ENCODE measurements around the gene STAP2. TPM values are rescaled to one million over a fixed set of nuclear protein-coding genes. Genes with fewer than 3 reads are reported as not detected.

STAP2 gene
- total and polyA plus RNA-seq, 9 of the 15 experiments (the other 6 are each of a cell fraction or from before 2014, with no cell fraction given) = 1.2 to 9.8 (median 4.5) TPM

DNA sequence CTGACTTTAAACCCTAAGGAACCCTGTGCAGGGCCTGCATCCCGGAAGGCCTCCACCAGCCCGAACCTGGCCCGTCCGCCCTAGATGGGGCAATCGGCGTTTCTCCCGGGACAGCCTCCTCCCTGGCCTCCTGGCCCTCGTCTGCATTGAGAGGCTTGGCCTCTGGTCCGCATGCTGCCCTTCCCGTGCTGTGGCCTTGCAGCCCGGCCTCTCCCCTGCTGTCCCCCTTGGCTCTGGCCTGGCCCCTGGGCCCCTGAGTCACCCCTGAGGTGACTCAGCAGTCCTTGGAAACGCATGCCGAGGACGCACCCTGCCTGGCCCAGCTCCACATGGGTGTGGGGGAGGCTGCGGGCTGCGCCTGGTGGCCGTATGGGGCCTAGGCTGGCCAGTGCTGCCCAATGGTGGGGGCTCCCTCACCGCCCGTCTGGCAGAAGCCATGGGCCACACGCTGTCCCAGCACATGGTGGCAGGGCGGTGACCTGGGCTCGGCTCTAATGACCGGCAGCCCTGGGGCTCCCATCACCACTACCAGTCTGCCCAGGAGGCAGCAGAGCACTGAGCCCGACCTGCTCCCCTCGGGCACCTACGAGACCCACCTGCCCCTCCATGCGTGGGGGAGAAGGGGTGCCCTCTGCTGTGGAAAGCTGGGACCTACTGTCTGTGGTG, 36.0 kb upstream of the STAP2 start (continued):
- TF ChIP-seq, protein P1, sequence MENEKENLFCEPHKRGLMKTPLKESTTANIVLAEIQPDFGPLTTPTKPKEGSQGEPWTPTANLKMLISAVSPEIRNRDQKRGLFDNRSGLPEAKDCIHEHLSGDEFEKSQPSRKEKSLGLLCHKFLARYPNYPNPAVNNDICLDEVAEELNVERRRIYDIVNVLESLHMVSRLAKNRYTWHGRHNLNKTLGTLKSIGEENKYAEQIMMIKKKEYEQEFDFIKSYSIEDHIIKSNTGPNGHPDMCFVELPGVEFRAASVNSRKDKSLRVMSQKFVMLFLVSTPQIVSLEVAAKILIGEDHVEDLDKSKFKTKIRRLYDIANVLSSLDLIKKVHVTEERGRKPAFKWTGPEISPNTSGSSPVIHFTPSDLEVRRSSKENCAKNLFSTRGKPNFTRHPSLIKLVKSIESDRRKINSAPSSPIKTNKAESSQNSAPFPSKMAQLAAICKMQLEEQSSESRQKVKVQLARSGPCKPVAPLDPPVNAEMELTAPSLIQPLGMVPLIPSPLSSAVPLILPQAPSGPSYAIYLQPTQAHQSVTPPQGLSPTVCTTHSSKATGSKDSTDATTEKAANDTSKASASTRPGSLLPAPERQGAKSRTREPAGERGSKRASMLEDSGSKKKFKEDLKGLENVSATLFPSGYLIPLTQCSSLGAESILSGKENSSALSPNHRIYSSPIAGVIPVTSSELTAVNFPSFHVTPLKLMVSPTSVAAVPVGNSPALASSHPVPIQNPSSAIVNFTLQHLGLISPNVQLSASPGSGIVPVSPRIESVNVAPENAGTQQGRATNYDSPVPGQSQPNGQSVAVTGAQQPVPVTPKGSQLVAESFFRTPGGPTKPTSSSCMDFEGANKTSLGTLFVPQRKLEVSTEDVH (IDR thresholded peaks at IDR 0.05; ENCODE audit: low read depth, partially characterized antibody) = no peak
- TF ChIP-seq NFXL1 (CRISPR knock-in tag; IDR thresholded peaks at IDR 0.05) (no peak; the same call in 1 of the 2 replicates), ERF (CRISPR knock-in tag; IDR thresholded peaks at IDR 0.05) (peak; percentile 88), NFE2L1 (tag; IDR thresholded peaks at IDR 0.05; ENCODE audit: borderline replicate concordance, low read depth) (peak; percentile 93), ILK (tag; IDR thresholded peaks at IDR 0.05; ENCODE audit: borderline replicate concordance, low read depth) (no peak), ZNF408 (CRISPR knock-in tag; IDR thresholded peaks at IDR 0.05; ENCODE audit: low read depth) (no peak), TBL1XR1 (IDR thresholded peaks at IDR 0.05; ENCODE audit: low read length in 2 of 2) (peak; percentile 21 to 70; a peak in 2 of 4 replicates), MEF2A (IDR thresholded peaks at IDR 0.05; ENCODE audit: control insufficient read depth, low read depth, low read length) (no peak), ZBTB1 (CRISPR knock-in tag; IDR thresholded peaks at IDR 0.05; ENCODE audit: borderline replicate concordance, low read depth) (peak; percentile 46; the same call in 1 of the 2 replicates), FIP1L1 (IDR thresholded peaks at IDR 0.05; ENCODE audit: low read depth, low read length, poor library complexity, severe bottlenecking) (peak; percentile 95), SREBF1 (IDR thresholded peaks at IDR 0.05; ENCODE audit: borderline replicate concordance, low read depth, low read length) (no peak), TAF15 (IDR thresholded peaks at IDR 0.05; ENCODE audit: low read depth, low read length) (no peak), NELFE (IDR thresholded peaks at IDR 0.05; ENCODE audit: insufficient read depth, insufficient read length) (no peak), HMGN3 (IDR thresholded peaks at IDR 0.05; ENCODE audit: borderline replicate concordance, extremely low read depth, insufficient read length, low read depth, low read length) (peak; percentile 97), RFX7 (CRISPR knock-in tag; IDR thresholded peaks at IDR 0.05) (peak; percentile 70; the same call in 1 of the 2 replicates), ADNP (tag; IDR thresholded peaks at IDR 0.05) (peak; percentile 60; the same call in 1 of the 2 replicates), TAF7 (tag; IDR thresholded peaks at IDR 0.05) (no peak)
- TF ChIP-seq, protein P2, sequence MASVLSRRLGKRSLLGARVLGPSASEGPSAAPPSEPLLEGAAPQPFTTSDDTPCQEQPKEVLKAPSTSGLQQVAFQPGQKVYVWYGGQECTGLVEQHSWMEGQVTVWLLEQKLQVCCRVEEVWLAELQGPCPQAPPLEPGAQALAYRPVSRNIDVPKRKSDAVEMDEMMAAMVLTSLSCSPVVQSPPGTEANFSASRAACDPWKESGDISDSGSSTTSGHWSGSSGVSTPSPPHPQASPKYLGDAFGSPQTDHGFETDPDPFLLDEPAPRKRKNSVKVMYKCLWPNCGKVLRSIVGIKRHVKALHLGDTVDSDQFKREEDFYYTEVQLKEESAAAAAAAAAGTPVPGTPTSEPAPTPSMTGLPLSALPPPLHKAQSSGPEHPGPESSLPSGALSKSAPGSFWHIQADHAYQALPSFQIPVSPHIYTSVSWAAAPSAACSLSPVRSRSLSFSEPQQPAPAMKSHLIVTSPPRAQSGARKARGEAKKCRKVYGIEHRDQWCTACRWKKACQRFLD (CRISPR knock-in tag; IDR thresholded peaks at IDR 0.05) = peak; percentile 94
- TF ChIP-seq, protein P3, sequence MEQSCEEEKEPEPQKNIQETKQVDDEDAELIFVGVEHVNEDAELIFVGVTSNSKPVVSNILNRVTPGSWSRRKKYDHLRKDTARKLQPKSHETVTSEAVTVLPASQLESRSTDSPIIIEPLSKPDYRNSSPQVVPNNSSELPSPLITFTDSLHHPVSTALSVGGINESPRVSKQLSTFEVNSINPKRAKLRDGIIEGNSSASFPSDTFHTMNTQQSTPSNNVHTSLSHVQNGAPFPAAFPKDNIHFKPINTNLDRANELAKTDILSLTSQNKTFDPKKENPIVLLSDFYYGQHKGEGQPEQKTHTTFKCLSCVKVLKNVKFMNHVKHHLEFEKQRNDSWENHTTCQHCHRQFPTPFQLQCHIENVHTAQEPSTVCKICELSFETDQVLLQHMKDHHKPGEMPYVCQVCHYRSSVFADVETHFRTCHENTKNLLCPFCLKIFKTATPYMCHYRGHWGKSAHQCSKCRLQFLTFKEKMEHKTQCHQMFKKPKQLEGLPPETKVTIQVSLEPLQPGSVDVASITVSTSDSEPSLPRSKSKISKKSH (CRISPR knock-in tag; IDR thresholded peaks at IDR 0.05) = no peak
- TF ChIP-seq, protein P4, sequence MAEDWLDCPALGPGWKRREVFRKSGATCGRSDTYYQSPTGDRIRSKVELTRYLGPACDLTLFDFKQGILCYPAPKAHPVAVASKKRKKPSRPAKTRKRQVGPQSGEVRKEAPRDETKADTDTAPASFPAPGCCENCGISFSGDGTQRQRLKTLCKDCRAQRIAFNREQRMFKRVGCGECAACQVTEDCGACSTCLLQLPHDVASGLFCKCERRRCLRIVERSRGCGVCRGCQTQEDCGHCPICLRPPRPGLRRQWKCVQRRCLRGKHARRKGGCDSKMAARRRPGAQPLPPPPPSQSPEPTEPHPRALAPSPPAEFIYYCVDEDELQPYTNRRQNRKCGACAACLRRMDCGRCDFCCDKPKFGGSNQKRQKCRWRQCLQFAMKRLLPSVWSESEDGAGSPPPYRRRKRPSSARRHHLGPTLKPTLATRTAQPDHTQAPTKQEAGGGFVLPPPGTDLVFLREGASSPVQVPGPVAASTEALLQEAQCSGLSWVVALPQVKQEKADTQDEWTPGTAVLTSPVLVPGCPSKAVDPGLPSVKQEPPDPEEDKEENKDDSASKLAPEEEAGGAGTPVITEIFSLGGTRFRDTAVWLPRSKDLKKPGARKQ (CRISPR knock-in tag; IDR thresholded peaks at IDR 0.05) = no peak
